C1 segment of cervical spinal cord (tissue), 14 donors: ENCODE measurements around the gene NLE1.
"Not testable (repeated sequence)": the region's sequence is repeated elsewhere in the genome, so short reads cannot be mapped to it uniquely, and the experiment has no call there.

Experiments
- DNase-seq, 14 donors: peaks; one replicate each; lab custom pipeline; 2025; lab: John Stamatoyannopoulos, UW

Gene NLE1

DNA sequence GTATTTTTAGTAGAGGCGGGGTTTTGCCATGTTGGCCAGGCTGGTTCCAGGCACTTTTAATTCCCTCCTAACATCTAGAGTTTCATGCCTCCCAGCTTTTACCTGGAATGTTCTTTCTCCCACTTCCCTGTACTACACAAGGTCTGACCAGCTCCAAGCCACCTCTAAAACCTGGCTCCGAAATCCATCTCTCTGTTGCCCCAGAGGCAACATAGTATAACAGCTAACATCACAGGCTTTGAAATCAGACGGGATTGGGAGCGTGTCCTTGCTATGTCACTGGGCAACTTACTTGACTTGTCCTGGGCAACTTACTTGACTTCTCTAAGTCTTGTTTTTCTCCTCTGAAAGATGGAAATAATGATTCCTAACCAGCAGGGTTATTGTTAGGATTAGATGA is 20.7 kb upstream of the NLE1 start:
- no peak for DNase-seq

- no peak for DNase-seq
Observed at GRCh38 chr17:35161281-35161761, 19.2 kb upstream of the NLE1 start.

GRCh38 chr17:35160354-35161201 is 18.5 kb upstream of the NLE1 start:
- DNase-seq: no peak

DNA sequence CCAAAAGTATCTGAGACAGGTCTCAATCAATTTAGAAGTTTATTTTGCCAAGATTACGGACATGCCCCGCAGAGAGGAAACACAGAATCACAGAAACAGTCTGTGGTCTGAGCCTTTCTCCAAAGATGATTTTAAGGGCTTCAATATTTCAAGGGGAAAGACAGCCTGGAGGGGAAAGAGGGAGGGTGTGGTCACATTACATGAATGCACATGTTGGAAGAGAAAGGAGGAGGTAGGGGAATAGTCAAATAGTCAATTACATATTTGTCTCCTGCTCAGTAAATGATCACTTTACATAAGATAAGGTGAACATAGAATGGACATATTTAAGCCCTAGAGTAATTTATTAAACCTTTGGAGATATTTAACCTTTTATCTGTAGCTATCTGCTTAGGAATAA is 17.8 kb upstream of the NLE1 start:
- no peak for DNase-seq

DNA sequence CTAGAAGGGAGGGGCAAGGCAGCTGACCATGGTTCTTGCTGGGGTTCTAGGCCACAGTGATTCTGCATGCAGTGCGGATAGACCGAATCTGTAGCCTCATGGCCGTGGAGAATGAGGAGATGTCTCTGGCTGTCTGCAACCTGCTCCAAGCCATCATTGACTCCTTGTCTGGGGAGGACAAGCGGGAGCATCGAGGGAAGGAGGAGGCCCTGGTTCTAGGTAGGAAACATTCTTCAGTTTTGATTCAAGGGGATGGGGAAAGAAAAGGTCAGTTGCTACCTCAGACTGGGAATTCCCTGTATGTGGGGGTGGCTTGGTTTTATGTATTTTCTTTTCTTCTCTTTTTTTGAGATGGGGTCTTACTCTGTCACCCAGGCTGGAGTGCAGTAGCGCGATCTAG is 13.1 kb upstream of the NLE1 start:
- no peak for DNase-seq

DNA sequence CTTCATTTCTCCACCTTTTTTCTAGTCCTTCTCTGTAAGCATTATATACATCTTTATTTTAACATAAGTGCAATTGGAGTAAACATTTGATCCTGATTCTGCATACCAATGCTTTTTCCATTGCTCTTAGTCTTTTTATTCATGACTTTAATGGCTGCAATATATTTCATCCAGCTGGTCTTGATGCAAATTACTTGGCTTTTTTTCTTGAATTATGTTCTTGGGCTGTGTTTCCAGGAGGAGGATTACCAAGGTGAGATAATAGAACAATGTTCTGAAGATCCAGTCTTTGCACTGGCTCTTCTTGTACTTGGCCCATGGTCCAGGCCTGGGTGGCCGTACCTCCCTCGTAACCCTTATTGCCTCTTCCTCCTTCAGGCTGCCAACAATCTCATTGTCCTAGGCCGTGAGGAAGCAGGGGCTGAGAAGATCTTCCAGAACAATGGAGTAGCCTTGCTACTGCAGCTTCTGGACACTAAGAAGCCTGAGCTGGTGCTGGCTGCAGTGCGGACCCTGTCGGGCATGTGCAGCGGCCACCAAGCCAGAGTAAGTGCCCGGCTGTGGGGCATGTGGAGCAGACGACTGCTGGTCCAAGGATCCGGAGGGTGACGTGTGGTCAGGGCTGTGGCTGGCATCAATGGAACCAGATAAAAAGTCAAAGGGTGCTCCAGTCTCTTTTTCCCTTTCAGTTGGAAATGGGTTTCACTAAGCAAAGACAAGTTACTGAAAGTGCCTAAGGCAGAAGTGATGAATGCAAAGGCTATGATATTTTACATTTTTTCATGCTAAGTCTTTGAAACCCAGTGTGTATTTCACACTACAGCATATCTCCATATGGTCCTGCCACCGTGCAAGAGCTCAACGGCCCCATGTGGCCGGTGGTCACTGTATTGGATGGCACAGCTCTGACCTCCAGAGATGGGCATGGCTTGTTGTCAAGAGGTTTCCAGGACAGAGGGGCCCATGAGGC is 12.4 kb upstream of the NLE1 start:
- DNase-seq: no peak

DNA sequence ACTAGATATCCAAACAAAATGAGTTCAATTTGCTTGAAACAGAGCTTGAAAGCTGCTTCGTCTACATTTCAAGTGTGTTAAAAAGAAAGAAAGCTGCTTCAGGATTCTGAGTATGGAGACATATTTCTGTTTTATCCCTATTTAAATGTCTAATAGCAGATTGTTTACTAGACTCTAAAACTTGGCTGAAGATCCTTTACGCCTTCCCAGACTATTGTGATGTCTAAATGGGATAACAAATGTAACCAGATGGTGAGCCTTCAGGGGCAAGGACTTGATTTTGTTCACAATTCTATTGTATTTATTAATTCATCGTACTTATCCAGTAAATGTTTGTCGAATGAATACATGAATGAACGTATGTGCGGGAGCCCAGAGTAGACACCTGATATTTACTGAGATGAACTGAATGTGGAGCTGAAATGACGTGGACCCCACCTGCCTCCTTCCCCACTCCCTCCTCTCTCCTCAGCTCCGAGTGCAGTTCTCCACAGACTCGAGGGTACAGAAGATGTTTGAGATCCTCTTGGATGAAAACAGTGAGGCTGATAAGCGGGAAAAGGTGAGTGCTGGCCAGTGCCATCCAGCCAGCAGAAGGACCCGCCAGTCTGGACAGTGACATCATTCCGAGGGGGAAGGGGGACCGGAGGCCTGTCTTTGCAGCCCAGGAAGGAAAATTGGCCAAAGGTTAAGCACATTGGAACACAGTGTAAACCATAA is 10.5 kb upstream of the NLE1 start:
- no peak for DNase-seq

- DNase-seq: not testable (repeated sequence)
Observed at GRCh38 chr17:35151080-35151479, 9.0 kb upstream of the NLE1 start.

DNA sequence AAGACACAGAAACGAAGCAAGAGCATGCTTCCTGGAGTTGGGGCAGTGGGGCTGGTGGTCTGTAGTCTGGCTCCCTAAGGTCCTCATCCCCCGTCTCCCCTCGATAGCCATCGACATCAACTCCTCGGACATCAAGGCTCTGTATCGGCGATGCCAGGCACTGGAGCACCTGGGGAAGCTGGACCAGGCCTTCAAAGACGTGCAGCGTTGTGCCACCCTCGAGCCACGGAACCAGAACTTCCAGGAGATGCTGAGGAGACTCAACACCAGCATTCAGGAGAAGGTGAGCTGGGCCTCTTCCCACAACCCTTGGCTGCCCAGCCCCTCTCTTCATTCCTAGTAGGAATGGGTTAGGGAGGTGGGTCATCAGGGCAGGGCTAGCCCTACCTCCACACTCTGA is 7.8 kb upstream of the NLE1 start:
- DNase-seq: no peak

GRCh38 chr17:35148144-35148543 is 6.0 kb upstream of the NLE1 start:
- DNase-seq: no peak

GRCh38 chr17:35147375-35147905 is 5.3 kb upstream of the NLE1 start, which contains the start of gene UNC45B:
Gene UNC45B, plus strand, starts transcription at chr17:35147817. Its CDS starts 447 bp downstream, at chr17:35148264.
- DNase-seq: no peak

DNA sequence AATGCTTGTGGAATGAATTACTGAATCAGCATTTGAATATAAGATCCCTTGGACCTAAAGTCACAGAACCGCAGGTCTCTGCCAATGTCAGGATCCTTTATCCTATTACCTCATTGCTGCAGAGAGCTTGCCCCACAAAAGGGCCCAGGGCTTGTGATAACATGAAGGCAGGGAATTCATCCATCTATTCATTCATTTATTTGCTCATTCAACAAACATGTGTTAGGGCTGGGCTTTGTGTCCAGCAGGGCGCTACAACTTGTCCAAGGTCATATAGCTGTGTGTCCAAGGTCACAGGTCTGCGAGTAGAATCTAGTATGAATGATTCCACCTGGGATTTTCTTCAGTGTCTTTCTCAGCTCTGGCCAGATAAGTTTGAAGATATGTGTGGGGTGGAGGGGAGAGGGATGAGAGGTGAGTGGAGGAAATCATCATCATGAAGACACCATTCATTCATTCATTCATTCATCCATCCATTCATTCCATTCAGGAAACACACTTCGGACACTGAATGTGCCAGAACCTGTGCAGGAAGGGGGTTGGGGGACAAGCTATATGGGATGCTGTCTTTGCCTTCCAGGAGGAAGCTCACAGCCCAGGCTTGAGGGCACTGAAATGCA is 4.2 kb upstream of the NLE1 start:
- DNase-seq: no peak

- no peak for DNase-seq
Observed at GRCh38 chr17:35144840-35145239, 2.7 kb upstream of the NLE1 start.

DNA sequence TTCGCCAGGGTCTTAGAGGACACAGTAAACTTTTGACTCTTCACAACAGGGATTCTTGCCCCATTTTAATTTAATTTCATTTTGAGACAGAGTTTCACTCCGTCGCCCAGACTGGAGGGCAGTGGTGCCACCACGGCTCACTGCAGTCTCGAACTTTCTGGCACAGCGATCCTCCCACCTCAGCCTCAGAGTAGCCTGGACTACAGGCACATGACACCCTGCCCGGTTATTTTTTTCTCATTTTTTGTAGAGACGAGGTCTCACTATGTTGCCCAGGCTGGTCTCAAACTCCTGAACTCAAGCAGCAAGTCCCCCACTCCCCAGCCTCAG is 329 bp upstream of the NLE1 start:
- no peak for DNase-seq

- DNase-seq: no peak
Observed at GRCh38 chr17:35138218-35138617, 3.9 kb downstream of the NLE1 start.

- no peak for DNase-seq
Observed at GRCh38 chr17:35135322-35135721, 6.8 kb downstream of the NLE1 start.

DNA sequence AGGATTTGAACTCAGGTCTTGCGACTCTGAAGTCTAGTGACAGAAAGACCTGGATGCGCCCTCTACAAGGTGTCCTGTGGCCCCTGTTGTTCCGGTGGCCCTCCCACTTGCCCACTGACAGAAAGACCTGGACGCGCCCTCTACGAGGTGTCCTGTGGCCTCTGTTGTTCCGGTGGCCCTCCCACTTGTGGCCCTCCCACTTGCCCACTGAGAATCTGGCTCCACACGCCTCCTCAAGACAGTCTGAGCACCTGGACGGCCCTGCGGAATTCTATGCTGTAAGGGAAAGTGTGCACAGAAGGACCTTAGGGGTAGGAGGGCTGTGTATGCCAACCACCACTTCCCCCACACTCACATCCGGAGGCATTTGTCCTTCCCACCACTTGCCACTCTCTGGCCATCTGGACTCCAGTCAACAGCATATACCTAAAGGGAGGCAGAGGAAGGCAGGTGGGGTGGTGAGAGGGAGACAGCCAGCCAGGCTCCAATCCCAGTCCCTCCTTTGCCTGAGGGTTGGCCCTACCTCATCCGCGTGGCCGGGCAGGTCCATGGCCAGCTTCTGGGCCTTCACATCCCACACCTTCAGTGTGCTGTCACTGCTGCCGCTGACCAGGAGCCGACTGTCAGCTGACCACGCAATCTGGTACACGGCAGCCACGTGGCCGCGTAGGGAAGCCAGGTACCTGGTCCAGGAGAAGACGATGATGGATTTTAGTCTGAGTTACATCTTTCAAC is 9.1 kb downstream of the NLE1 start:
- no peak for DNase-seq

GRCh38 chr17:35132099-35132498 is 10.0 kb downstream of the NLE1 start:
- DNase-seq: no peak

DNA sequence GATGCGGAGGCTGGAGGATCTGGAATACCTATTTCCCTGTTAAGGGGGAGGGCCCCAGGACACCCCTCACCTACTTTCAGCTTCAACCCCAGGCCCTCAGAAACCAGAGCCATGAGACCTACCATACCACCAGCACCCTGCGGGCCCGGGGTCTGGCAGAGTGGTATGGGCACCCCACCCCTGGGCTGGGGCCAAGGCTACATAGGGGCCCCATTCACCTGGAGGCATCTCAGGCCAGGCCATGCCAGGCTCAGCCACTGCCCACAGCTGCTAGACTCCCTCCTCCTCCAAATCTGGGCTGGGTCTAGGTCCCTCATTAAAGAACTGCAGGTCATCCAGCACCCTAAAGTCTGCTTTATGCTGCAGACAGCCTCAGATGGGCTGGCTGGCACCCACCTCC is 11.7 kb downstream of the NLE1 start:
- no peak for DNase-seq

- no peak for DNase-seq
Observed at GRCh38 chr17:35129973-35130351, 12.1 kb downstream of the NLE1 start.
